Testis (tissue), 3 donors: ENCODE data around the gene C11orf54. TPM values are rescaled to one million over a fixed set of nuclear protein-coding genes. Genes with fewer than 3 reads are reported as not detected.
"Not testable (repeated sequence)": the region's sequence is repeated elsewhere in the genome, so short reads cannot be mapped to it uniquely, and the experiment has no call there.

Experiments used
- DNase-seq: peaks from one replicate; pipeline ENCODE4 v3.0.0-alpha.2; 2019
- H3K27ac ChIP-seq, 2 donors: fragments of 200-600 bp; sonication (generic); one replicate each; pipeline ENCODE4 v1.5.1; 2019
- H3K27me3 ChIP-seq: fragments of 200-600 bp; sonication (generic); one replicate; pipeline ENCODE4 v1.5.1; 2019
- H3K36me3 ChIP-seq: fragments of 200-600 bp; sonication (generic); one replicate; pipeline ENCODE4 v1.5.1; 2017; ENCODE audit warnings: low read depth; ENCODE audit errors: missing control alignments
- H3K4me1 ChIP-seq: fragments of 200-600 bp; sonication (generic); one replicate; pipeline ENCODE4 v1.5.1; 2019
- H3K4me3 ChIP-seq, 2 donors: fragments of 200-600 bp; sonication (generic); one replicate each; pipeline ENCODE4 v1.5.1; 2017 to 2019
- H3K9me3 ChIP-seq: fragments of 200-600 bp; sonication (generic); one replicate; pipeline ENCODE4 v1.5.1; 2017
- POLR2A ChIP-seq: fragments of 450-650 bp; IDR thresholded peaks from one replicate; pipeline ENCODE4 v1.6.1; 2017; ENCODE audit warnings: antibody characterized with exemption, mild to moderate bottlenecking, moderate library complexity
- WGBS, 2 donors: methylation state at CpG; one replicate each; pipeline ENCODE4 v1.1.5; 2018; 5-methylcytosine and 5-hydroxymethylcytosine counted together
- intact Hi-C: fragments of 100-400 bp; cut with DNase I; formaldehyde crosslinking; loops from one replicate; pipeline ENCODE4 v1.15.1; 2023; ENCODE audit warnings: low total_unique reads
- polyA plus RNA-seq: library from polyadenylated mRNA; stranded (reverse); fragments of 350-450 nt; fragmentation: Illumina TruSeq; extraction: RNeasy Lipid Tissue Mini Kit (QIAGEN cat#74804); gene quantifications from one replicate; pipeline ENCODE4 v1.2.3, GENCODE V29; 2014; ENCODE audit warnings: low read depth, low replicate concordance; ENCODE audit not compliant: insufficient read depth
- total RNA-seq, 2 donors: library from RNA; depleted of rRNA; stranded (reverse); fragments of >200 nt; gene quantifications; one replicate each; pipeline ENCODE4 v1.2.3, GENCODE V29; 2016
- TF ChIP-seq, protein P1 (sequence below), 3 experiments: fragments of 450-650 bp in 2 of 3; fragments of 200-600 bp in 1 of 3; sonication (generic) in 1 of 3; IDR thresholded peaks; one replicate each; pipeline ENCODE4 v1.5.1; 2016 to 2019; ENCODE audit warnings: antibody characterized with exemption in 3 of 3, mild to moderate bottlenecking in 2 of 3, moderate library complexity in 1 of 3

Gene C11orf54
- total and polyA plus RNA-seq, 3 donors from 2014 or later = 28.5 to 49.5 (median 32.6) TPM

DNA sequence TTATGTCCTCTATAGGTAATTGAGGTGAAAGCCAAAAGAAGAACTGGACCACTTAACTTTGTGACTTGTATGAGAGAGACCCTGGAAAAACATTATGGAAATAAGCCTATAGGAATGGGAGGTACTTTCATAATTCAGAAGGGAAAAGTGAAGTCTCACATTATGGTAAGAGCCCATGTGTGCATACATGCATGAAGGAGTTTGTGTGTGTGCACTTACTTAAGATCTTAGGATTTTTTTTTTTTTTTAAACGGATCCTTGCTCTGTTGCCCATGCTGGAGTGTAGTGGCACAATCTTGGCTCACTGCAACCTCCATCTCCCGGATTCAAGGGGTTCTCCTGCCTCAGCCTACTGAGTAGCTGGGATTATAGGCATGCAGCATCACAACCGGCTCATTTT is 15.8 kb downstream of the C11orf54 start:
- no peaks in the 10 kb centered on the region for H3K27me3 ChIP-seq
- no peak overlapping the region for H3K4me3 ChIP-seq
- no peak overlapping the region for H3K27ac ChIP-seq
- intact Hi-C loops = no loop called here
- no peaks in the 10 kb centered on the region for H3K36me3 ChIP-seq
- H3K4me1 ChIP-seq = no peaks in the 10 kb centered on the region
- DNase-seq = no peak
- WGBS, 2 donors = 79 to 90% methylated on average over 3 of the region's 3 CpGs
- no peaks in the 10 kb centered on the region for H3K9me3 ChIP-seq
- TF ChIP-seq, protein P1, sequence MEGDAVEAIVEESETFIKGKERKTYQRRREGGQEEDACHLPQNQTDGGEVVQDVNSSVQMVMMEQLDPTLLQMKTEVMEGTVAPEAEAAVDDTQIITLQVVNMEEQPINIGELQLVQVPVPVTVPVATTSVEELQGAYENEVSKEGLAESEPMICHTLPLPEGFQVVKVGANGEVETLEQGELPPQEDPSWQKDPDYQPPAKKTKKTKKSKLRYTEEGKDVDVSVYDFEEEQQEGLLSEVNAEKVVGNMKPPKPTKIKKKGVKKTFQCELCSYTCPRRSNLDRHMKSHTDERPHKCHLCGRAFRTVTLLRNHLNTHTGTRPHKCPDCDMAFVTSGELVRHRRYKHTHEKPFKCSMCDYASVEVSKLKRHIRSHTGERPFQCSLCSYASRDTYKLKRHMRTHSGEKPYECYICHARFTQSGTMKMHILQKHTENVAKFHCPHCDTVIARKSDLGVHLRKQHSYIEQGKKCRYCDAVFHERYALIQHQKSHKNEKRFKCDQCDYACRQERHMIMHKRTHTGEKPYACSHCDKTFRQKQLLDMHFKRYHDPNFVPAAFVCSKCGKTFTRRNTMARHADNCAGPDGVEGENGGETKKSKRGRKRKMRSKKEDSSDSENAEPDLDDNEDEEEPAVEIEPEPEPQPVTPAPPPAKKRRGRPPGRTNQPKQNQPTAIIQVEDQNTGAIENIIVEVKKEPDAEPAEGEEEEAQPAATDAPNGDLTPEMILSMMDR (IDR thresholded peaks at IDR 0.05) = no peak
- no peak for TF ChIP-seq POLR2A

- intact Hi-C loops = no loop called here
- H3K4me3 ChIP-seq = peak overlapping the region; percentile 13 to 52
- TF ChIP-seq, protein P1 (IDR thresholded peaks at IDR 0.05) = no peak
- TF ChIP-seq POLR2A = no peak
- H3K27me3 ChIP-seq = no peaks in the 10 kb centered on the region
- H3K36me3 ChIP-seq = no peaks in the 10 kb centered on the region
- no peak overlapping the region for H3K27ac ChIP-seq
- 75 to 78% methylated on average over 11 to 36 of the region's 38 CpGs for WGBS, 2 donors
- no peaks in the 10 kb centered on the region for H3K4me1 ChIP-seq
- peak; percentile 29 for DNase-seq
- no peaks in the 10 kb centered on the region for H3K9me3 ChIP-seq
Observed at GRCh38 chr11:93757924-93758865, 16.7 kb downstream of the C11orf54 start.

DNA sequence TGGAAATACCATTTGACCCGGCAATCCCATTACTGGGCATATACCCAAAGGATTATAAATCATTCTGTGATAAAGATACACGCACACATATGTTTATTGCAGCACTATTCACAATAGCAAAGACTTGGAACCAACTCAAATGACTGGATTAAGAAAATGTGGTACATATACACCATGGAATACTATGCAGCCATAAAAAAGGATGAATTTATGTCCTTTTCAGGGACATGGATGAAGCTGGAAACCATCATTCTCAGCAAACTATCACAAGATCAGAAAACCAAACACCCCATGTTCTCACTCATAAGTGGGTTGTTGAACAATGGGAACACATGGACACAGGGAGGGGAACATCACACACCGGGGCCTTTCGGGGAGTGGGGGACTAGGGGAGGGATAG is 17.7 kb downstream of the C11orf54 start:
- H3K4me1 ChIP-seq, H3K27me3 ChIP-seq, H3K9me3 ChIP-seq, H3K36me3 ChIP-seq, H3K27ac ChIP-seq, intact Hi-C loops, H3K4me3 ChIP-seq, DNase-seq: not testable (repeated sequence)
- 86 to 90% methylated on average over 4 of the region's 4 CpGs for WGBS, 2 donors

DNA sequence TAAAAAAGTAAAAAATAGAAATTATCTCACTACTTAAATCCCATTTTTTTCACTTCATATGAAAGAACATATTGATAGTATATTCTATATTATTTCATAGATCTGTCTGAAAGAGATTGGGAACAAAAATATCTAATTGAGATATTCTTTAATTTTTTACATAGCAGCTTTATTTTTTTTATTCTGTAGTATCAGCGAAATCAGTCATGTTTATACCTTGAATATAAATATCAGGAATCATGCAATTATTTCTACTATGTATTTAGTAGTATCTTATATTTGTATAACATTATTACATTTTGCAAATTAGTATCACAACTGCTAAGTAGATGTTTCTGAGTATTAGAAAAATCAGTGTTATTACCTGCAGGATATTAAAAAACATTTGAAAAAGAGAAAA is 20.4 kb downstream of the C11orf54 start:
- 93 to 94% methylated on average over 1 of the region's 1 CpG for WGBS, 2 donors
- Histone ChIP-seq H3K4me3 (no peak overlapping the region), H3K9me3 (no peaks in the 10 kb centered on the region), H3K36me3 (no peaks in the 10 kb centered on the region), H3K27ac (no peak overlapping the region), H3K4me1 (no peaks in the 10 kb centered on the region), H3K27me3 (no peaks in the 10 kb centered on the region)
- TF ChIP-seq POLR2A = no peak
- TF ChIP-seq, protein P1 (IDR thresholded peaks at IDR 0.05) = no peak
- no peak for DNase-seq
- intact Hi-C loops = no loop called here

DNA sequence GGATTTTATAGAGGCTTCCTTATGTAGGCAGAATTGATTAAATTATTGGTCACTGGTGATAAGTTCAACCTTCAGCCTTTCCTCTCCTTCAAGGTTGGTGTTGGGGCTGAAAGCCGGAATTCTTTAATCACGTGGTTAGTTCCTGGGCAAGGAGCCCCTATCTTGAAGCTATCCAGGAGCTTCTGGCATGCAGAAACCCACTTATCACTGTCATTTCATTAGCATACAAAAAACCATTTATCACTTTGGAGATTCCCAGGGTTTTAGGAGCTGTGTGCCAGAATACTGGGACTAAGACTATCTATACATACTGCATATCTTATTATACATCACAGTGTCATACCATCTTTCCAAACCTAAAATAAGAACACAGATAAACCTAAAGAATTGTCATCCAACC is 24.1 kb downstream of the C11orf54 start:
- intact Hi-C loops = no loop called here
- Histone ChIP-seq H3K27me3 (no peaks in the 10 kb centered on the region), H3K9me3 (no peaks in the 10 kb centered on the region), H3K27ac (no peak overlapping the region), H3K36me3 (no peaks in the 10 kb centered on the region), H3K4me1 (no peaks in the 10 kb centered on the region), H3K4me3 (no peak overlapping the region)
- WGBS, 2 donors = 57 to 58% methylated on average over 2 of the region's 2 CpGs
- TF ChIP-seq, protein P1 (IDR thresholded peaks at IDR 0.05) = no peak
- no peak for TF ChIP-seq POLR2A
- DNase-seq = no peak
